WERI-Rb-1 (cell line): ENCODE measurements around the gene BCKDHB.

ENCODE experiments used
- DNase-seq: peaks from one replicate; pipeline ENCODE4 v3.0.0-alpha.2; 2020
- H3K27ac ChIP-seq: fragments of 250-450 bp; sonication (Bioruptor Pico); 2 replicates; pipeline ENCODE4 v1.5.1; 2020; ENCODE audit warnings: mild to moderate bottlenecking, moderate library complexity
- H3K27me3 ChIP-seq: fragments of 250-450 bp; sonication (Bioruptor Pico); 2 replicates; pipeline ENCODE4 v1.5.1; 2021; ENCODE audit warnings: mild to moderate bottlenecking, low read depth, moderate library complexity; ENCODE audit not compliant: insufficient read depth, severe bottlenecking
- H3K36me3 ChIP-seq: fragments of 250-450 bp; sonication (Bioruptor Pico); 2 replicates; pipeline ENCODE4 v1.5.1; 2020; ENCODE audit warnings: mild to moderate bottlenecking, moderate library complexity
- H3K4me3 ChIP-seq: 2 replicates; pipeline ENCODE4 v1.5.1; 2011; ENCODE audit warnings: low read depth, mild to moderate bottlenecking, control low read depth, low read length
- H3K9me3 ChIP-seq: fragments of 250-450 bp; sonication (Bioruptor Pico); 2 replicates; pipeline ENCODE4 v1.5.1; 2021; ENCODE audit warnings: mild to moderate bottlenecking, moderate library complexity; ENCODE audit not compliant: severe bottlenecking
- TF ChIP-seq, protein P1 (sequence below): IDR thresholded peaks from 2 replicates; pipeline ENCODE4 v1.5.1; 2011; ENCODE audit warnings: low read depth, mild to moderate bottlenecking, control low read depth, inconsistent platforms, low read length

BCKDHB gene

DNA sequence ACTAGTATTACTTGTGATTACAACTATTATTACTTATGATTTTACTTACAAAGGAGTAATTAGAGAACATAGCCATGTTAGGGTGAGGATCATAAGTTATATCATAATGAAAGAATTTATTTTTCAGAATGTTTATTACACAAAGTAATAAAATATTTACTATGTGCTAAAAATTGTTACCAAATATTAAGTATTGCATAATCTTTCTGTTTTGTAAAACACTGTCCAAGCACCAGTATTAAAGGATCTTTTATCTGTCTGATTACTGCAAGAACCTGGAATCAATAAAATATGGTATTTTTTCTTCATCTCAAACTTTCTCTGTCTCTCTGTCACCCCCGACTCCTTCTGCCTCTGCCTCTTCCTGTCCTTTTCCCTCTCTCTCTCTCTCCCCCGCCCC lies 250.1 kb downstream of the BCKDHB start:
- H3K4me3 ChIP-seq, result no peak overlapping the region

DNA sequence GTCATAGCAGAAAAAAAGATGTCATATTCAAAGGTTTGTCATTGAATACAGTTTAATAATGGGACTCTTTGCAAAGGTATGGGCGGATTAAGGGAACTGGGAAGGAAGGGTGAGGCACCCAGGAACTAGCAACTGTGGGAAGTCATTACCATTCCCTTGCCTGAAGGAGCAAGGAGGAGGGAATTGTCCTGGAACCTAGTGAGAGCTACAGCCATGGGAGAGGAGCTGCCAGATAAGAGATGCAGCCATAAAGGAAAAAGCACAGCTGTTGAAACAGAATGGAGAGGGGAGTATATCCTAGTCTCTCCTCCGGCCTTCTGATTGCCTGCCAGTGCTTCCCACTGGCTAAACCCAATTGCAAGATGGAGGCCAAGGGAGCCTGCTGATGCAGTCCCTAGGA lies 250.6 kb downstream of the BCKDHB start:
- no peak overlapping the region for H3K4me3 ChIP-seq
- H3K27me3 ChIP-seq, result no peaks in the 10 kb centered on the region
- no peak for DNase-seq
- no peak overlapping the region for H3K27ac ChIP-seq
- TF ChIP-seq, protein P1, sequence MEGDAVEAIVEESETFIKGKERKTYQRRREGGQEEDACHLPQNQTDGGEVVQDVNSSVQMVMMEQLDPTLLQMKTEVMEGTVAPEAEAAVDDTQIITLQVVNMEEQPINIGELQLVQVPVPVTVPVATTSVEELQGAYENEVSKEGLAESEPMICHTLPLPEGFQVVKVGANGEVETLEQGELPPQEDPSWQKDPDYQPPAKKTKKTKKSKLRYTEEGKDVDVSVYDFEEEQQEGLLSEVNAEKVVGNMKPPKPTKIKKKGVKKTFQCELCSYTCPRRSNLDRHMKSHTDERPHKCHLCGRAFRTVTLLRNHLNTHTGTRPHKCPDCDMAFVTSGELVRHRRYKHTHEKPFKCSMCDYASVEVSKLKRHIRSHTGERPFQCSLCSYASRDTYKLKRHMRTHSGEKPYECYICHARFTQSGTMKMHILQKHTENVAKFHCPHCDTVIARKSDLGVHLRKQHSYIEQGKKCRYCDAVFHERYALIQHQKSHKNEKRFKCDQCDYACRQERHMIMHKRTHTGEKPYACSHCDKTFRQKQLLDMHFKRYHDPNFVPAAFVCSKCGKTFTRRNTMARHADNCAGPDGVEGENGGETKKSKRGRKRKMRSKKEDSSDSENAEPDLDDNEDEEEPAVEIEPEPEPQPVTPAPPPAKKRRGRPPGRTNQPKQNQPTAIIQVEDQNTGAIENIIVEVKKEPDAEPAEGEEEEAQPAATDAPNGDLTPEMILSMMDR, result no peak
- no peaks in the 10 kb centered on the region for H3K36me3 ChIP-seq
- no peaks in the 10 kb centered on the region for H3K9me3 ChIP-seq

More for the DNA sequence above, 250.1 kb downstream of the BCKDHB start:
- no peak for DNase-seq
- H3K27ac ChIP-seq, result no peak overlapping the region
- H3K9me3 ChIP-seq, result no peaks in the 10 kb centered on the region
- TF ChIP-seq, protein P1, result no peak
- no peaks in the 10 kb centered on the region for H3K27me3 ChIP-seq
- no peaks in the 10 kb centered on the region for H3K36me3 ChIP-seq

DNA sequence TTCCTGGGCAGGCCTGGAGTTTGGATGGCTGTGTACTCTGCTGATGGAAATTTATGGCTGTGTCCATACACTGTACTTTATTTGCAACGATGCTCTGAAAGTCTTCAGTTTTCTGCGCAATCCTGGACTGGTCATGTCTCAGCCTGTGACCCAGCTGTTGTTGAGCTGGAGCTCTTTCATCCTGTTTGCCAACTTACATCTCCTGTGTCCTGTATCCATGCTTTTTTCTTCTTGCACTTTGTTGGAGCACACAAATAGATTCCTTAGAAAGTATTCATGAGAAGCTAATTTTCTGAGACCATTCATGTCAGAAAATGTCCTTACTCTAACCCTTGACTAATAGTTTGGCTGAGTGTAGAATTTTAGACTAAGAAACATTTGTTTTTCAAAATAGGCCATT lies 251.2 kb downstream of the BCKDHB start:
- H3K9me3 ChIP-seq, result no peaks in the 10 kb centered on the region
- TF ChIP-seq, protein P1, result no peak
- no peaks in the 10 kb centered on the region for H3K36me3 ChIP-seq

DNA sequence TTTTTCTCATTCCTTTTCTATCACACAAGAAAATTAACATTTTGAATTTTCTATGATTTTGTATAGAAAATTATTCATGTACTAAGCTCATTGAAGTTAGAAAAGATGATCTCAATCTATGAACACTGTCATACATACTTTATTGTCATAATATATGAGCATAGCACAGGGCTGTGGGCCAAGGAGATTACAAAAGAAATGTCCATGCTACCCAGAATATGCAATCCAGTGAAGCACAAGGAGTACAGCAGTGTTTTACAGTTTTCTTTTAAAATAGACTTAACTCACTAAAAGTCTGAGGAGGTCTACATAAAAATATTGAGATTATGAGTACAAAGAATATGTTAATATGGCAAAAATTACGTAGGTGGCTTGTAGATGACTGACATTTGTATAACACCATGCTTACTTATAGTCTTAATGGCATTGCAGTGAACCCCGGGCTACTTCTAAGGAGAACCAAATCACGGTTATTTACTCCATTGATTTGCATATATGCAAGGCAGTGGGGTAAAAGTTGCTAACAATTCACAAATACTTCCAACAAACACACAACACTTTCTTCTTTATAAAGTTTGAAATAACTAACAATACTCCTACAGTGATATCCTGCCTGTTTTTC lies 257.1 kb downstream of the BCKDHB start:
- no peaks in the 10 kb centered on the region for H3K9me3 ChIP-seq
- TF ChIP-seq, protein P1, result no peak
- H3K27me3 ChIP-seq, result no peaks in the 10 kb centered on the region
- H3K4me3 ChIP-seq, result no peak overlapping the region
- H3K27ac ChIP-seq, result no peak overlapping the region
- DNase-seq, result no peak
- no peaks in the 10 kb centered on the region for H3K36me3 ChIP-seq

More for the DNA sequence above, 251.2 kb downstream of the BCKDHB start:
- Histone ChIP-seq H3K27ac (no peak overlapping the region), H3K27me3 (no peaks in the 10 kb centered on the region), H3K4me3 (no peak overlapping the region)
- DNase-seq, result no peak

DNA sequence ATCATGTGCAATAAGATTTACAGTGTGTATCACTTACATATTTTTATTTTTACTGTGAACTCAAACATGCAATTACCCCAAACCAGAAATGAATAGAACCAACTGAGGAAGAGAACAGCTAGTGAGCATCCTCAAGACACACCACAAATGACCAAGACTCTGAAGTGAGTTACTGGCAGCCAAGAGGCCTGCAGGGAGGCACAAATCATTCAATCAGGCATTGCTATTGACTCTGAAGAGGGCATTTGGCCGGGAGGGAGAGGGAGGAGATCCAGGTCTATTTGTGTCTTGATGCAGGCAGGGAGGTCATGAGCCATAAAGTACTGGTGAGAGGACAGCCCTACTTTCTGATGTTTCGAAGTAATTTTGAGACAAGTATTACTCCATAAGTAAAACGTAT lies 257.7 kb downstream of the BCKDHB start:
- TF ChIP-seq, protein P1, result no peak
- H3K9me3 ChIP-seq, result no peaks in the 10 kb centered on the region

DNA sequence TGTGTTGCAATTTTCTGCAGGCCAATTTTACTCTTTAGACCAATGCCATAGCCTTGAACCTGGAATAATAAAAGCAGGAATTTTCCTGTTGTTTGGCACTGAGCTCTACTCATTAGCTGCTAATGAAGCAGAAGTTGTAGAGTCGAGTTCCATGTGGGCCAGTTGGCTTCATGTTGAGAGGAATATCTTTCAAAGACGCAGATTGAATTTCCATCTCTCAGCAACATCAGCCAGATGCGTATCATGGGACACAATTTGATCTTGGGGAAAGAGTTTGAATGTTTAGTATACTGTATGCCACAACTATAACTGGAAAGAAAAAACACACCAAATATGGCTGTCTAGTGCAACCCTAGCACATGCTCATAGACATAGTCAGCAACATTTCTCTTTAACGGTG lies 259.6 kb downstream of the BCKDHB start:
- Histone ChIP-seq H3K36me3 (no peaks in the 10 kb centered on the region), H3K9me3 (no peaks in the 10 kb centered on the region), H3K4me3 (no peak overlapping the region), H3K27ac (no peak overlapping the region), H3K27me3 (no peaks in the 10 kb centered on the region)
- no peak for DNase-seq
- TF ChIP-seq, protein P1, result no peak

More for the DNA sequence above, 257.7 kb downstream of the BCKDHB start:
- DNase-seq, result no peak
- Histone ChIP-seq H3K27ac (no peak overlapping the region), H3K36me3 (no peaks in the 10 kb centered on the region), H3K27me3 (no peaks in the 10 kb centered on the region), H3K4me3 (no peak overlapping the region)
